ENCODE data around the gene HIPK2. TPM values are rescaled to one million over a fixed set of nuclear protein-coding genes. Genes with fewer than 3 reads are reported as not detected.

HIPK2 gene
- total RNA-seq, 4 donors from 2014 or later: 16.6 to 60.2 (median 35.1) TPM

DNA sequence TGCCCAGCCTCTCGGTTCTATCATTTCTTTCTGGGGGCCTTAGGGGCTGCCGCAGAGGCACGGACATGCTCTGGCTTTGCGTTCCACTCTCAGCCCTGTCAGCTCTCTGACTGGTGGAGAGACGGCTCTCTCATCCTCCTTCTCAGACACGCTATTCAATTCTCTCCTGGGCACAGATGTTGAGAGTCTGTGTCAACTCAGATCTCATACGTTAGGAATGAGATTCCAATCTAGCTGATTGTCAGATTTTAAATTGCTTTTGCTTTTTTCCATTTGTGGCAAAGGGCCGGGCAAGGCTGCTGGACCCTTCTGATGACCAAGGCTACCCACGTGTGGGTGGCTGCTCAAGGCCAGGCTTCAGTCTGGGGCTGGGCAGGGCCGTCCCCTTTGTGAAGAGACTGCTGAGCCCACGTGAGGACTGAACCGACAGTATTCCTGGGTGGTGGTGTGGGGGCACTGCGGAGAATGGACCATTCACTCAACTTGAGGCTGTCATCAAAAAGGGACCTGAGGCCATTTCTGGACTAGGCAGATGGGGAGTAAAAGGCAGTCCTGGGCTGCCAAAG, 182.8 kb downstream of the HIPK2 start:
- H3K4me1 ChIP-seq: no peaks in the 10 kb centered on the region
- TF ChIP-seq POLR2A (IDR thresholded peaks at IDR 0.05): no peak
- TF ChIP-seq, protein P1, sequence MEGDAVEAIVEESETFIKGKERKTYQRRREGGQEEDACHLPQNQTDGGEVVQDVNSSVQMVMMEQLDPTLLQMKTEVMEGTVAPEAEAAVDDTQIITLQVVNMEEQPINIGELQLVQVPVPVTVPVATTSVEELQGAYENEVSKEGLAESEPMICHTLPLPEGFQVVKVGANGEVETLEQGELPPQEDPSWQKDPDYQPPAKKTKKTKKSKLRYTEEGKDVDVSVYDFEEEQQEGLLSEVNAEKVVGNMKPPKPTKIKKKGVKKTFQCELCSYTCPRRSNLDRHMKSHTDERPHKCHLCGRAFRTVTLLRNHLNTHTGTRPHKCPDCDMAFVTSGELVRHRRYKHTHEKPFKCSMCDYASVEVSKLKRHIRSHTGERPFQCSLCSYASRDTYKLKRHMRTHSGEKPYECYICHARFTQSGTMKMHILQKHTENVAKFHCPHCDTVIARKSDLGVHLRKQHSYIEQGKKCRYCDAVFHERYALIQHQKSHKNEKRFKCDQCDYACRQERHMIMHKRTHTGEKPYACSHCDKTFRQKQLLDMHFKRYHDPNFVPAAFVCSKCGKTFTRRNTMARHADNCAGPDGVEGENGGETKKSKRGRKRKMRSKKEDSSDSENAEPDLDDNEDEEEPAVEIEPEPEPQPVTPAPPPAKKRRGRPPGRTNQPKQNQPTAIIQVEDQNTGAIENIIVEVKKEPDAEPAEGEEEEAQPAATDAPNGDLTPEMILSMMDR (IDR thresholded peaks at IDR 0.05): no peak
- no peak overlapping the region for H3K27ac ChIP-seq
- no peak overlapping the region for H3K4me3 ChIP-seq
- no peaks in the 10 kb centered on the region for H3K9me3 ChIP-seq
- peaks cover 0 to 99% (median 0%) of the 10 kb centered on the region in 3 donors for H3K36me3 ChIP-seq
- no peak for DNase-seq
- no peaks in the 10 kb centered on the region for H3K27me3 ChIP-seq

DNA sequence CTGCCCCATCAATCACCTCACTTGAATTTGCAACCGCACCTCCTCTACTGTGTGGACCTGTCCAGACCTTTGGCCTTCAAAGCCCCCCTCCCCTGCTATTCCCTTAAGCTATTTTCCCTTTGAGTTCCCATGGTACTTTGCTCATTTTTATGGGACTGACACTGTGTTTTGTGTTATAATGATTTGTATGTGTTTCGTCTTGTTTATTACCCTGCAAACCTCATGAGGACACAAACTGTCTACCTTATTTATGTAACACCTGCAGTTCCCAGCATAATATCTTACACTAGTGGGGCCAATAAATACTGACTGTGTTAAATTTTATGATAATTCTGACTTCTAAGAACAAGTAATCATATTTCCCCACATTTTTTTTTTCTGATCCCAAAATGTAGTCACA, 183.7 kb downstream of the HIPK2 start:
- Histone ChIP-seq H3K4me1 (no peaks in the 10 kb centered on the region), H3K27ac (no peak overlapping the region), H3K36me3 (peaks cover 0 to 95% (median 0%) of the 10 kb centered on the region in 3 donors), H3K4me3 (no peak overlapping the region), H3K9me3 (no peaks in the 10 kb centered on the region), H3K27me3 (no peaks in the 10 kb centered on the region)
- TF ChIP-seq, protein P1 (IDR thresholded peaks at IDR 0.05): no peak
- no peak for TF ChIP-seq POLR2A (IDR thresholded peaks at IDR 0.05)
- no peak for DNase-seq

DNA sequence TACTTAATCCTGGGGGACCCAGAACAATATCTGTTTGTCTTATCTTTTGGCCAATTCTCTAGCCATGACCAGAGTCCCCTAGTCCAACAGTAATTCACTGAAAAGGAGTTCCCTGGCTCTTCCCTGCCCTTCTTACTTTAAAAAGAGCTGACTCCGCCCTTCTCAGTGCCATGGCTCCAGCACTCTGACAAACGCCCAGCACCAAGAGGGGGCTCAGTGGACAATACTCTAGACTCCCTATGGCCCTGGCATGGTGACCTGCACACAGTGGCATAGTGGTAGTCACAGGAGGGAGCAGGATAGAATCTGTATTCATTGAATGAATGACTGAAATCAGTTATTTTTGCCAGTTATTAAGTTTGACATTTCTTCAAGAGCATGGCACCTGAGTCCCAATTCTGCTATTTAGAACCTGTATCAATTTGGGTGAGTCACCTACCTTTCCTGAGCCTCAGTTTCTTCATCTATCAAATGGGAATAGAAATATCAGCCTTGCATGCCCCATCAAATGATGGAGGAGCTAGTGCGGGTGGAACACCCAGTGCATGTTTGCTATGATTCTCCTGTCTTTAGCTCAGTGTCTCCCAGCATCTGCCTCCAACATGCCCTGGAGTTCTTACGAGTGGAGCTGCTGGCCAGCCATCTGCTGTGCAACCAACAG, 184.9 kb downstream of the HIPK2 start:
- DNase-seq: no peak
- Histone ChIP-seq H3K36me3 (peaks cover 0 to 85% (median 0%) of the 10 kb centered on the region in 3 donors), H3K27ac (no peak overlapping the region), H3K4me3 (no peak overlapping the region), H3K4me1 (no peaks in the 10 kb centered on the region), H3K9me3 (no peaks in the 10 kb centered on the region), H3K27me3 (no peaks in the 10 kb centered on the region)
- TF ChIP-seq, protein P1 (IDR thresholded peaks at IDR 0.05): no peak
- no peak for TF ChIP-seq POLR2A (IDR thresholded peaks at IDR 0.05)

DNA sequence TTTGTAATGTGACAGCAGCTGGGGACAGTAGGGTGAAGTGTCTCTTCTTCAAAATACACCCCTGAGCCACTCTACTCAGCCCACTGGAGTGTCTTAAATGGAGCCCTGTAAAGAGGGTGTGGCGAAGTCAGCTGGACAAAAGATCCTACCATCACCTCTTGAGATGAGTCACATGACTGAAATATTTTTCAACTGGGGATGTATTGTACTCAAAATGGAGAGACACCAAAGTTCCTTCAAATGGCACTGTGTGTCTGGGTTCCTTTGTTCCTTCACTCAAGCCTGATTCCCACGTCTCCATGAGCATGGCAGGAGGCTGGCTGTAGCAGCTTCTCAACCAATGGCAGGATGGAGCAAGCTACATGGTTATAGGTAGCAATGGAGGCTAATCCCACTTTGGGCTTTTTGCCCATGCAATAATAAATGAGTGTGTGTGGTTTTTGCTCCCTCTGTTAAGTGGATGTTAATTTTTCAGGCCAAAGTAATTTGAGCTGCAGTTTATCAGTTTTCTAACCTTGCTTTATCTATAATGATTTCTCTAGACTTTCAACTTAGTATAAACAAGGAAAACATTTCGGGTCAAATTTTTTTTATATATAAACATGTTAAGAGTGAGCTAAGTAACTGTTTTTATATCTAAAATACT, 186.1 kb downstream of the HIPK2 start:
- no peak overlapping the region for H3K4me3 ChIP-seq
- H3K27ac ChIP-seq: no peak overlapping the region
- TF ChIP-seq POLR2A (IDR thresholded peaks at IDR 0.05): no peak
- TF ChIP-seq, protein P1 (IDR thresholded peaks at IDR 0.05): no peak
- H3K4me1 ChIP-seq: no peaks in the 10 kb centered on the region
- H3K36me3 ChIP-seq: peaks cover 0 to 78% (median 0%) of the 10 kb centered on the region in 3 donors
- H3K9me3 ChIP-seq: no peaks in the 10 kb centered on the region
- DNase-seq: no peak
- H3K27me3 ChIP-seq: no peaks in the 10 kb centered on the region

DNA sequence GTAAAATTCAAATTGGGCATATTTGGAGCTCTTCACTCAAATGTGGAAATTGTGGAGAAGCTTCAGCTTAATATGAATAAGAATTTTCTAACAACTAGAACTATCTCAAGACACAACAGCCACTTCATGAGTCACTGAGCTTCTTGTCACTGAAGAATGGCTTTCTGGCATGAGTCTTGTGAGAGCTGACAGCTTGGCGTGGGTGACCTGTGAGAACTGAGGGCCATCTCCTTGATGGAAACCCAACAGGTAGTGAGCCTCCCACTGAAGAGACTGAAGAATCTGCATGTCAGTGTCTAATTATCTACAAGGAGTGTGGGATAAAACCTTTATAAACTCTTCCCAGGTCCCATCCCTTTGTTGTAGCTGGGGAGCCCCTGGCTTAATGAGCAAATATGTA, 188.3 kb downstream of the HIPK2 start:
- Histone ChIP-seq H3K4me1 (no peaks in the 10 kb centered on the region), H3K9me3 (no peaks in the 10 kb centered on the region), H3K4me3 (no peak overlapping the region), H3K36me3 (peaks cover 0 to 79% (median 0%) of the 10 kb centered on the region in 3 donors), H3K27ac (no peak overlapping the region), H3K27me3 (no peaks in the 10 kb centered on the region)
- TF ChIP-seq POLR2A (IDR thresholded peaks at IDR 0.05): no peak
- TF ChIP-seq, protein P1 (IDR thresholded peaks at IDR 0.05): no peak
- DNase-seq: no peak
